DMS153 (cell line): ENCODE results near the gene ELK3.

Experiments
- DNase-seq: peaks from one replicate; lab custom pipeline; 2025; lab: John Stamatoyannopoulos, UW

The ELK3 gene

DNA sequence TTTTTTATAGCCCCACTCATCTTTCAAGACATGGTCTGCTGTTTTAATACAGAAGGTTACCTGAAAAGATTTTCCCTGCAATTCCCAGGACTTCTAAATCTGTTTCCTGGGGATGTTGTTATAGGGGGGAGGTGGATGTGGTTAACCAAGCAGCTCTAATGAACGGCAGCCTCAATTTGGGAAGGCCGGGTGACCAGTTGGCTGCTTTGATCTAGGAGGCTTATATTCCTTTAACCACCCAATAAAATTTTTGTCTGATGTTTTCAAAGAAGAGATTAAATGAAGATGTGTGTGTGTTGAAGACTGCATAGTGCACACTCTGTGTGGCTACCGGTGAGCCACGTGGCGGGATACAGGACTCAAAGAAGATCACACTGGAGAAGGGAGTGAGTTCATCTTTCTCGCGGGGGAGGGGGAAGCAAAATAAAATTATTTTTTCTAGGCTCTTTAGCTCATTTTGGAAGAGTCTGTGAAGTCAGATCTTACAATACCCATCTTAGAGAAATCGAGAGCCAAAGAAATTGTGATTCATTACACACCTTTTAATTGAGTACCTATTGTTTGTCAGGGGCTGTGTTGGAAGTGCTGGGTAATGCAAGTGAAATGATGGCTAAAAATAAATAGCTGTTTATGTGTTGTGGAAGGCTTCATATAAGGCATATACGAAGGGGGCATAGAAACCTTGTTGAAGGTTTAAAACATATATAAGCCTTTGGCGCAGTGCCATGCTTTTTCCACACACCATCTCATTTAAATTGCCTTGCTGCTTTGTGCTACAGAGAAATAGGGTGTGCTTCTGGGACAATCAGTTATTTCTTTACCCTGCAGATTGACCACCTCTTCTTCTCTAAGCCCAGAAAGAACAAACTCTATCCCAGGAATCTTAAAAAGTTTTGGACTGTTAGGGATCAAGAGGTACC is 18.5 kb downstream of the ELK3 start:
- no peak for DNase-seq

DNA sequence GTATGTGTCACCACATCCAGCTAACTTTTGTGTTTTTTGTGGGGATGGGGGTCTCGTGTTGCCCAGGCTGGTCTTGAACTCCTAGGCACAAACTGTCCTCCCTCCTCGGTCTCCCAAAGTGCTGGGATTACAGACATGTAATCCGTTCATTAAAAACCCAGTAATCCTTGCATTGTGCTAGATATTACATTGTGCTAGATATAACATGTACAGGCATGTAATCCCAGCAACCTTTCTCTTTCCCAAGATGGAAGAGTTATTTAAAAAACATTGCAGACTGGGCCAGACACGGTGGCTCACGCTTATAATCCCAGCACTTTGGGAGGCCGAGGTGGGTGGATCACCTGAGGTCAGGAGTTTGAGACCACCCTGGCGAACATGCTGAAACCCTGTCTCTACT is 19.7 kb downstream of the ELK3 start:
- DNase-seq: no peak

DNA sequence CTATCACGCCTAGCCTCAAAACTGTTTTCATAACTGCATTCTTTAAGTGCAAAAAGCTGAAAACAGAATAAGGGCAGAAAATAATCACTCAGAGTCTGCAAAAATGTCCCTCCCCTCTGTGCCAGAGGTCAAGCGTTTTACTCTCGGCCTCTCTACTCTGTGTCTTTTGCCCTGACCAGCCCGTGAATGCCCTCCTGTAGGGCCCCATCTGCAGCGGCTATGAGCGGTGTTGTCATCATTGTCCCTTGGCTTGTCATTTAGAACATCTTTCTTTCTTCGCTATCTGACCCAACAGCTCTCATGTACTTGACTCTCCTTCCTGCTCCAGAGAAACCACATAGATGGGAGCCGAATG is 21.7 kb downstream of the ELK3 start:
- DNase-seq: no peak

- DNase-seq: no peak
Observed at GRCh38 chr12:96218989-96219678, 25.0 kb downstream of the ELK3 start.

DNA sequence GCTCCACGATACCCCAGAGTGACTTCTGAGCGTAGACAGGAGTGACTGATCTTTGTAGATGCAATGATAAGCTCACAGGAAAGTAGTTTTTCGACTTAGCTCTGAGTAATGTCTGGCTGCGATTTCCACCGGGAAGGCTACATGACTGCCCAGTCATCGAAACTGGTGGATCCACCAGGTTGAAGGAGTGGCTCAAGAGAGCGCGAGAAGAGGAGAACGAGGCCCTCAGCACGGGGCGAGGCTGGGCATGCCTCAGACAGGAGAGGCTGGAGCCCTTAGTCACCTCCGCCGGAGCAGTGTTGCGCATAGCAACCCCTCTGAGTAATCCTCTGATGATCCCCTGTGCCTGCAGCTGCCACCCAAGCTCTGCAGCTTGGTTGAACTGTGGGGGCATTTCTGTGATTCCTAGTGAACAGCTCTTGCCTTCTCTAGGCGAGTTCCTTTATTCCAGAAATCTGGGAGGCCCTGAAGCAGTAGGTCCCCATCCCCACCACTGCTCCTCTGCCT is 25.6 kb downstream of the ELK3 start:
- DNase-seq: no peak

- DNase-seq: no peak
Observed at GRCh38 chr12:96220902-96221301, 26.7 kb downstream of the ELK3 start.

DNA sequence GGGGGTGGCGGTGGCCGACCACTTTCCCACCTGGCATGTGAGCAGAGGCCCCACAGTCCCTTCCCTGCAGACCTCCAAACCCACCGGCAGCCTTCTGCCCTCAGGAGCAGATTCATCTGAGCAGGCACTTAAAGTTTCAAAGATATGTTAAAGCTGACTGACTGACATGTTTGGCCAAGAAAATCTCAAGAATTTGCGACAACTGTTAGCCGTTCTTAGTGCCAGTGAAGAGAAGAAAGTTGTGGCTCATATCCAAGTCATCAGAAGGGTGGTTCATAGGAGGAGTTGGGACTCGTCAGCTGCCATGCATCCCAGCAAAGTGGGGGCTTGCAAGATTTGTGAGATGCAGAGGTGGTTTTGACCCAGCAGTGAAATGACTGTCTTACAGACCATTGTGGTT is 27.2 kb downstream of the ELK3 start:
- DNase-seq: no peak

DNA sequence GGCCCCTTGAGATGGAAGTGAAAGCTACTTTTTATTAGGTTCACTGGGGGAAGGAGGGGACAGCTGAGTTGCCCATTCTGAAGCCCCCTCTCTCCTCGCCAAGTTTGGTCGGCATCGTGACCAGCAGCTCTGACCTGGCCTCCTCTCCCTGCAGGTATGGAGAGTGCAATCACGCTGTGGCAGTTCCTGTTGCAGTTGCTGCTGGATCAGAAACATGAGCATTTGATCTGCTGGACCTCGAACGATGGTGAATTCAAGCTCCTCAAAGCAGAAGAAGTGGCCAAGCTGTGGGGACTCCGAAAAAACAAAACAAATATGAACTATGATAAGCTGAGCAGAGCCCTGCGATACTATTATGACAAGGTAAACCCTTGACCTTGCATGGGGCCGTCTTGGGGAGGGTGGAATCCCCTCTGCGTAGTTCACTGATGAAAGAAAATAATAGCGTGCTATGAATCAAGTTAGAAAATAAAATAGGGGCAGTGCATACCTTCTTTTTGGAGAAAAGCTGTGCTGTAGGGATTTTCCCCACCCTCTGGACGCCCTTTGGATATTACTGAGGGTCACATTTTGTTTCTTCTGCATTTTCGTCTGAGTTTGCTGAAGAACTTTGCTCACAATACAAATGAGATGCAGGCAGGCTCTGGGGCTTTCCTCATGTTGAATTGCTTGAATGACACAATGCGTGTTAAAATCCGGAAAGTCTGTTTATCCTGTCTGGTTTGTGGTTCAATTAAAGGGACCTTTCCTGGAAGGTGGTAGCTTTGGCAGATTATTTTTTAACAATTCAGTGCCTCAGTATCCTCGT is 29.4 kb downstream of the ELK3 start:
- DNase-seq: no peak

- no peak for DNase-seq
Observed at GRCh38 chr12:96224219-96224615, 30.0 kb downstream of the ELK3 start.

DNA sequence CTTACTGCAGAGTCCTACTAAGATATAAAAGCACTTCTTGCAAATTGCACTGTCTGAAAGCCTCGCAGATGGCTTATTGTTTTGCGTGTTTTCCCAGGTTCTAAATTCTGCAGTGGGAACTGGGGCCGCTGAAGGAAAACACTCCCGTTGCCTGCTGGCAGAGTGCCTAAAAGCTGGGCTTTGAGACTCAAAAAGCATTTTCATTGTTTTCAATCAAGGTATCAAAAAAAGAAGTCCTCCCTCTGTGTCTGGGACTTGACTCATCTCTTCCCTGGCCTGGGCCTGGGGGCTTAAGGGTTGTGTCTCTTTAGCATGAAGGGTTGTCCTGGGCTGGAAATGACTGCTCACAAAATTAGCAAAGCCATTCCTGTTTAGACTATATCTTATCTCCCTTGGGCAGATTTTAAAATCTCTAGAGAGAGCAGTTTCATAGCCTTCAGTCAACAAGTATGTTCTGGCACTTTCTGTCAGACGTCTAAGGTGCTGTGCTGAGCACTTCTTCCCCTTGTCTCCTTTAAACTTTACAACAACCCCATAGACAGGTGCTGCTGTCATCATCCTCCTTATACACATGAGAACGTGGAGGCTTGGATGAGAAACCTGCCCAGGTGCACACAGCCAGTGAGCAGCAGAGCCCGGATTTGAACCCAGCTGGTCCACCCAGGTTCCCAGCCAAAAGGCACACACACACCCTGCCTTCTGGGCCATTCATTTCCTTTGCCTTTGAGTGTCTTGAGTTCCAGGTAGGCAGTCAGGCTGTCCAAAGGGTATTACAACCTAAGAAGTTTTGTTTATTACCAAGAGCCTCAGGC is 31.1 kb downstream of the ELK3 start:
- DNase-seq: peak; percentile 40

- no peak for DNase-seq
Observed at GRCh38 chr12:96225994-96226399, 31.8 kb downstream of the ELK3 start.

DNA sequence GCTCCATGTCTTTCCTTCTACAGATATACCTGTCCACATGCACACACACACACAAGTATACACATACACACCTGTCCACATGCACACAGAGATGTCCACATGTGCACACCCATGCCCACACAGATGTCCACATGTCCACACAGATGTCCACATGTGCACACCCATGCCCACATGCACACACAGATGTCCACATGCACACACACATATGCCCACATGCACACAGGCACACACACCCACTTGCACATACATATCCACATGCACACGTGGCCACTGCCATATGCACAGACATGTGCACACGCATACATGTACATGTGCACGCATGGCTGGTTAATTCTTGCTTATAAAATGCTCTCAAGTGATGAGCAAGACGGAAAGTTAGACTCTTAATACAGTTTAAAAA is 32.2 kb downstream of the ELK3 start:
- DNase-seq: no peak

DNA sequence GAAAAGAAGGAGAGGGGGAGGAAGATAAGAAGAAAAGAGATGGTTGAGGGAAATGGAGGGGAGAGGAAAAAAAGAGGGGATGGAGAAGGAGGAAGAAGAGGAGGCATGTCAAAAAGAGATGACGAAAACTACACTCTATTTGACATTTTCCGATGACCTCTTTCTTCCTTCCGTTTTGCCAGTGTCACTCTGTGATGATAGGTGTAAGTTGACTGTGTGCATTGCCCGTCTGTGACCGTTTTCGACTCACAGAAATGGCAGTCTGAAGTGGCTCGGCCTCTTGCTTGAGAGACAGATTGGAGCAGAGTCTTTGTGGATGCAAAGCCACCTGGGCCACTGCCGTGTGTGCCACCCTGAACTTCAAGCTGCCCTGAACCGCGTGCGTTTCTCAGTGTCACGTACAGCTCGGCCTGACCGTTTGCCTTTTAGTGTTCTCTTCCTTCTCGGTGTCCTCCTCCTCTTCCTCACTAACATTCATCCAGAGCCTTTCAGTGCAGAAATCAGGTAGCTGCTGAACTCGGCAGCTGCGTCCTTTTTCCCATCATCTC is 32.7 kb downstream of the ELK3 start:
- DNase-seq: no peak

GRCh38 chr12:96227365-96228106 is 33.4 kb downstream of the ELK3 start:
- no peak for DNase-seq

DNA sequence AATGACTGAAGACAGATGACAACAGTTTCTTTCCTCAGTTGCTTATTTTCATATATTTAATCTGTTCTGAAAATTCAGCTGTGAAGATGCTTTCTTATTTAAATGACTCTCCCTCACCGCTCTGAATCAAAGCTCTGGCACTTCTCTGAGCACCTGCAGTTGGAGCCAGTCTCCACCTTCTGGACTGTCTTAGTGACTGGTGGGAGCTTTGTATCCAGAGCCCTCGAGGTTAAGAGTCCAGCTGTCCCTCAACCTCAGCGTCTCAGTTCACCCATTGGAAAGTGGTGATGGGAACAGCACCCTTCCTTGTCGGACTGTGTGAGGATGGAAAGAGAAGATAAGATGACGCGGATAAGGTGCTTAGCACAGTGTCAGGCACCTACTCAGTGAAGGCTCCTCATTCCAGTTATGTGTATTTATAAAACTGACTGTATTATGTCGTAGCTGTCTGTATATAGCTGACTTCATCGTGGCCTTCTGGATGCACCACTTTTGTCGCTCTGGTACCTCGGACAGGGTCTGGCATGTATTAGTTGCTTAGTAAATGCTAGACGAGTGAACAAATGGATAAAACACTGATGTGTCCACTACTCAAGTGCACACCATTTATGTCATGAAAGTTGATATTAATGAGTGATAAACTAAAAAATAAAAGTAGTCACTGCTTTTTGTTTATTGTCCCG is 34.5 kb downstream of the ELK3 start:
- no peak for DNase-seq

DNA sequence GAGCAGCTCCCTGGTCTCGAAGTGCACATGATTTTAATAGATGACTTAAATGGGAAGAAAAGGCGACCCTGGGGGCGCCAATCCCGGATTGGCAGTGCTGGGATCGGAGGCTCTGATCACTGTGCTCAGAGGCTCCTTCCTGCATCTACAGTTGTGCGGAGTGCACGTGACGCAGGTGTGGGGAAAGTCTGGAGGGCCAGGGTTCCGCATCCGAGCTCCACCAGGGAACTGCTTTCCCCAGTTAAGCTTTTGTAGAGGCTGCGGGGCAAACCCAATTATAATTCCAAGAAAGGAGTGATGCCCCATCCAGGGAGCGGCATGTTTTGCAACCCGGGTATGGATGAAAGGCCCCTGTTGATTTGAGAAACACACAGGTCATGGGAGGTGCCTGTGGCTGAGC is 36.5 kb downstream of the ELK3 start:
- DNase-seq: no peak

GRCh38 chr12:96233168-96233567 is 39.0 kb downstream of the ELK3 start:
- DNase-seq: no peak

GRCh38 chr12:96233939-96234461 is 39.8 kb downstream of the ELK3 start:
- no peak for DNase-seq

DNA sequence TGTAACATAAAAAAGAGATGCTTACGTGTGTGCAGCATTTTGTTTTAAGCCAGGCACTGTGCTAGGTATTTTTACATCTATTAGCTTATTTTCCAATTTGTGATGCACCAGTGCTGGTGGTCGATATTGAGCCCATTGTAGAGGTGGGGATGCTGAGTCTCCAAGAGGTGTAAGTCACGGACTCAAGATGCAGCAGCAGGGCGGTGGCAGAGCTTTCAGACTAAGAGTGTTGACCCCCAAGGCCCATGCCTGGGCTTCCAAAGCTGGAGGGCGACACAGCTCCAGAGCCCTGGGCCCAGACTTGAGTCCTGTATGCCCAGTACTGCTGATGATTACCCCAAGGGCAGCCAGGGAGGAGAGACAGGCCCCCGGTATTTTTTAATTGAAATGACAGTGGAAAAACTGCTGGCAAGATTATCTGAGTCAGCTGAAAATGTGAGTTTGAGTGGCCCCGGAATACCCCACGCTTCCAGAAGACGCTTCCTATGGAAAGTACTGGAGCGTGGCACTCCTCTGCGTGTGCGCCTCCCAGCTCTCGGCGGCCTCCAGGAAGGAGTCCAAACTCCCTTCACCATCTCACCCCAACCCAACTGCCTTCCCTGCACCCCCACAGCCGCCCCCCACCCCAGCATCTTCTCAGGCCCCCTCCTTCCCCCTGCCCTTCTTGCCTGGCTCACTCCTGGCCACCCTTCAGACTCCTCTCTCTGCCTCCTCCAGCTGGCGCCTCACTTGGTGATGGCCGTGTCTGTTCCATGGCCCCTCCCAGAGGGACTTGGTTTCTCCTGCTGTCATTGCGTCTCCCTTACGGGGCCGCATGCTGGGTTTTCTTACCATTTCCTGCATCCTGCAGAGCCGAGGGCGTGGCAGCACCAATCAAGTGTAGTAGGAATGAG is 40.7 kb downstream of the ELK3 start:
- DNase-seq: no peak
